ENCODE measurements around the gene NGDN. TPM values are rescaled to one million over a fixed set of nuclear protein-coding genes. Genes with fewer than 3 reads are reported as not detected.

Gene NGDN
- total RNA-seq, 1 donor from 2014 or later = 67.4 TPM

DNA sequence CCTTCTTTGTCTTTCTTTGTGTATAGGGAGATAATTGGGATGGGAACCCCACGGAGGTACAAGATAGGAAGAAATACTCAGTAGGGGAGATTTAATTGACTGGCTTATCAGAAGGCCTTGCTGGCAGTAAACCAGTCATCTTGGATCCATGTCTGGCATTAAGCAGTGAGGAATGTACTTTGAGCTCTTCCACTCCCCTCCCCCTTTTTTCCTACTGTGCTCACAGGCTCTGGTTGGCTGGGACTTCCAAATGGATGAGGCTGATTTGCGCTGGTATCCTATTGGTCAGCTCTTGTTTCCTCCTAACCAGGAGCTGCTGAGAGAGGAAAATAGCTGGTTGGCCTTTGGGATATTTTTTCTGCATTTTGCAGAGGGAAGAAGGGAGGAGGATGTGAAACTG, 24.7 kb downstream of the NGDN start:
- no peak for TF ChIP-seq CTCF (IDR thresholded peaks at IDR 0.05)
- Mint-ChIP-seq H3K9me3 (no peaks in the 10 kb centered on the region), H3K4me1 (no peaks in the 10 kb centered on the region), H3K27ac (no peak overlapping the region), H3K4me3 (no peak overlapping the region), H3K36me3 (ENCODE audit: low read depth) (peaks cover 14% of the 10 kb centered on the region), H3K27me3 (no peaks in the 10 kb centered on the region)
- ChIA-PET CTCF (no interaction called here), POLR2A (no interaction called here)
- intact Hi-C loops (cut with micrococcal nuclease) = no loop called here
- ATAC-seq (ENCODE audit: low read depth) (no peak), DNase-seq (no peak)

- Mint-ChIP-seq H3K4me1 (peaks cover 2% of the 10 kb centered on the region), H3K4me3 (peak overlapping the region; percentile 50), H3K36me3 (ENCODE audit: low read depth) (peaks cover 7% of the 10 kb centered on the region), H3K27ac (no peak overlapping the region), H3K9me3 (no peaks in the 10 kb centered on the region), H3K27me3 (no peaks in the 10 kb centered on the region)
- ChIA-PET POLR2A (no interaction called here), CTCF (no interaction called here)
- no peak for DNase-seq
- no peak for ATAC-seq (ENCODE audit: low read depth)
- intact Hi-C loops (cut with micrococcal nuclease) = no loop called here
- TF ChIP-seq CTCF (IDR thresholded peaks at IDR 0.05) = no peak
Observed at GRCh38 chr14:23512156-23512555, 42.7 kb downstream of the NGDN start.

GRCh38 chr14:23513005-23513817, 43.7 kb downstream of the NGDN start:
- no peaks in the 10 kb centered on the region for H3K9me3 Mint-ChIP-seq
- ChIA-PET CTCF (no interaction called here), POLR2A (no interaction called here)
- ATAC-seq (ENCODE audit: low read depth) (no peak), DNase-seq (no peak)
- no peak for TF ChIP-seq CTCF (IDR thresholded peaks at IDR 0.05)
- intact Hi-C loops (cut with micrococcal nuclease) = no loop called here
- peaks cover 4% of the 10 kb centered on the region for H3K36me3 Mint-ChIP-seq (ENCODE audit: low read depth)
- no peak overlapping the region for H3K4me3 Mint-ChIP-seq
- peaks cover 2% of the 10 kb centered on the region for H3K4me1 Mint-ChIP-seq
- no peak overlapping the region for H3K27ac Mint-ChIP-seq
- H3K27me3 Mint-ChIP-seq = no peaks in the 10 kb centered on the region

- intact Hi-C loops (cut with micrococcal nuclease) = no loop called here
- ChIA-PET POLR2A (no interaction called here), CTCF (no interaction called here)
- H3K4me3 Mint-ChIP-seq = no peak overlapping the region
- H3K27ac Mint-ChIP-seq = no peak overlapping the region
- peaks cover 6% of the 10 kb centered on the region for H3K36me3 Mint-ChIP-seq (ENCODE audit: low read depth)
- no peaks in the 10 kb centered on the region for H3K9me3 Mint-ChIP-seq
- DNase-seq (no peak), ATAC-seq (ENCODE audit: low read depth) (no peak)
- no peak for TF ChIP-seq CTCF (IDR thresholded peaks at IDR 0.05)
- H3K4me1 Mint-ChIP-seq = peaks cover 2% of the 10 kb centered on the region
- no peaks in the 10 kb centered on the region for H3K27me3 Mint-ChIP-seq
Observed at GRCh38 chr14:23513818-23514643, 44.5 kb downstream of the NGDN start.

- H3K27ac Mint-ChIP-seq = no peak overlapping the region
- peaks cover 2% of the 10 kb centered on the region for H3K4me1 Mint-ChIP-seq
- H3K4me3 Mint-ChIP-seq = no peak overlapping the region
- peaks cover 2% of the 10 kb centered on the region for H3K36me3 Mint-ChIP-seq (ENCODE audit: low read depth)
- no peak for DNase-seq
- no peaks in the 10 kb centered on the region for H3K27me3 Mint-ChIP-seq
- CTCF ChIA-PET = no interaction called here
- POLR2A ChIA-PET = no interaction called here
- no peak for TF ChIP-seq CTCF (IDR thresholded peaks at IDR 0.05)
- intact Hi-C loops (cut with micrococcal nuclease) = no loop called here
- ATAC-seq (ENCODE audit: low read depth) = no peak
- H3K9me3 Mint-ChIP-seq = no peaks in the 10 kb centered on the region
Observed at GRCh38 chr14:23514644-23514957, 45.1 kb downstream of the NGDN start.

All from activated B cell treated with CpG ODN at 0.5 μM for 24 hours (primary cell).